Measurements from ENCODE around the gene CNGA3.

The CNGA3 gene

DNA sequence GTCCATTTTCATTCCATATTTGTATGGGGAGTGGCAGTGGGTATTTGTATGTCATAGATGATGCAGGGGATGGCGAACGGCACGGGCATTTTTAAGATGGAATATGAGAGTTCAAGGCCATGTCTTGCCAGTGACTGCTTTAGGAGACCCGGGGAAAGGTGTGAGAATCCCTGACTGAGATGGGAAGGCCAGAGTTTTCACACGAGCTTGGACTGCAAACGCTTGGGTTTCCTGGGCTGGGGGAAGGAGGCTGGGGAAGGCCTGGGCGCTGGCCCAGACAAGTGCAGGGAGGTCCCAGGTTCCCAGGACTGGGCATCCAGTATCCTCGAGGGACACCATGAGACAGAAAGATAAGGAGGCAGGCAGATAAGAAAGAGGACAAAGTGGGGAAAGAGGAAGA, 35.2 kb downstream of the CNGA3 start:
- Histone ChIP-seq H3K27ac (ENCODE audit: extremely low read depth, low read depth, low read length) (no peak overlapping the region), H3K36me3 (ENCODE audit: control insufficient read depth in 2 of 2, insufficient read depth in 1 of 2, low read length in 2 of 2) (no peaks in the 10 kb centered on the region), H3K9me3 (ENCODE audit: control insufficient read depth, insufficient read depth, low read depth, low read length) (no peaks in the 10 kb centered on the region), H3K4me1 (ENCODE audit: control insufficient read depth, insufficient read depth, low read length) (no peaks in the 10 kb centered on the region), H3K4me3 (ENCODE audit: low read depth, low read length) (no peak overlapping the region)
- POLR2A ChIA-PET: no interaction called here
- CTCF ChIA-PET: interaction anchor here (1.2 to 1.5 kb wide), 2 partner anchors 574 to 681 kb away, joined by 5 to 7 read pairs; no protein-coding TSS in a partner anchor
- TF ChIP-seq ZNF660 (tag by site-specific recombination; IDR thresholded peaks at IDR 0.05) (no peak), ZFP3 (tag by site-specific recombination; IDR thresholded peaks at IDR 0.05; ENCODE audit: low read depth) (no peak), ZNF555 (tag by site-specific recombination; conservative IDR thresholded peaks at IDR 0.05) (no peak), ZNF23 (tag by site-specific recombination; IDR thresholded peaks at IDR 0.05; ENCODE audit: borderline replicate concordance) (no peak), ZNF37A (tag by site-specific recombination; IDR thresholded peaks at IDR 0.05) (no peak)

DNA sequence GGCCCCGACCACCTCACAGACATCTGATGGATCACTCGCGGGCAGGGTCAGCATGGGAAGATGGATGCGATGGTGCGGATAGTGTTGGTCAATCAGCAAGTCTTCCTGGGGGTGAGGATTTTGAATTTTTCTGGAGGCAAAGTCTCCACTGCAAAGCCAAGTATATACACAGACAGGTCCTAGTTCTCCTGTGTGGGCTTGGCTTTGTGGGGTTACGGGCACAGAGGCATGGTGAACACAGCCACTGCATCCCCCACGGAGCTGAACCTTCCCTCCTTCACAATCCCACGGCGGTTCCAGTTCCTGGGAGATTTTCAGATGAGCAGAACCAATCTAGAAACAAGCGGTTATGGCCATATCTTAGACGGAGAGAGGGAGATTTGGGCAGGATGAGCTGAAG, 35.8 kb downstream of the CNGA3 start:
- Histone ChIP-seq H3K4me3 (ENCODE audit: low read depth, low read length) (no peak overlapping the region), H3K27ac (ENCODE audit: extremely low read depth, low read depth, low read length) (no peak overlapping the region), H3K9me3 (ENCODE audit: control insufficient read depth, insufficient read depth, low read depth, low read length) (no peaks in the 10 kb centered on the region), H3K4me1 (ENCODE audit: control insufficient read depth, insufficient read depth, low read length) (no peaks in the 10 kb centered on the region), H3K36me3 (ENCODE audit: control insufficient read depth in 2 of 2, insufficient read depth in 1 of 2, low read length in 2 of 2) (no peaks in the 10 kb centered on the region)
- ChIA-PET POLR2A (no interaction called here), CTCF (interaction anchor here (1.2 to 1.5 kb wide), 2 partner anchors 575 to 682 kb away, joined by 5 to 7 read pairs; no protein-coding TSS in a partner anchor)
- TF ChIP-seq ZNF629 (tag by site-specific recombination; IDR thresholded peaks at IDR 0.05): no peak
- no peak for TF ChIP-seq ZNF701 (tag by site-specific recombination; IDR thresholded peaks at IDR 0.05)
- TF ChIP-seq, protein P1, sequence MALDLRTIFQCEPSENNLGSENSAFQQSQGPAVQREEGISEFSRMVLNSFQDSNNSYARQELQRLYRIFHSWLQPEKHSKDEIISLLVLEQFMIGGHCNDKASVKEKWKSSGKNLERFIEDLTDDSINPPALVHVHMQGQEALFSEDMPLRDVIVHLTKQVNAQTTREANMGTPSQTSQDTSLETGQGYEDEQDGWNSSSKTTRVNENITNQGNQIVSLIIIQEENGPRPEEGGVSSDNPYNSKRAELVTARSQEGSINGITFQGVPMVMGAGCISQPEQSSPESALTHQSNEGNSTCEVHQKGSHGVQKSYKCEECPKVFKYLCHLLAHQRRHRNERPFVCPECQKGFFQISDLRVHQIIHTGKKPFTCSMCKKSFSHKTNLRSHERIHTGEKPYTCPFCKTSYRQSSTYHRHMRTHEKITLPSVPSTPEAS (tag by site-specific recombination; IDR thresholded peaks at IDR 0.05): no peak
- no peak for TF ChIP-seq ZSCAN30 (tag by site-specific recombination; IDR thresholded peaks at IDR 0.05)
- TF ChIP-seq ZNF555 (tag by site-specific recombination; conservative IDR thresholded peaks at IDR 0.05): no peak
- TF ChIP-seq ZNF239 (tag by site-specific recombination; IDR thresholded peaks at IDR 0.05): no peak
- TF ChIP-seq ZNF302 (tag by site-specific recombination; IDR thresholded peaks at IDR 0.05; ENCODE audit: low read depth): no peak
- TF ChIP-seq, protein P2, sequence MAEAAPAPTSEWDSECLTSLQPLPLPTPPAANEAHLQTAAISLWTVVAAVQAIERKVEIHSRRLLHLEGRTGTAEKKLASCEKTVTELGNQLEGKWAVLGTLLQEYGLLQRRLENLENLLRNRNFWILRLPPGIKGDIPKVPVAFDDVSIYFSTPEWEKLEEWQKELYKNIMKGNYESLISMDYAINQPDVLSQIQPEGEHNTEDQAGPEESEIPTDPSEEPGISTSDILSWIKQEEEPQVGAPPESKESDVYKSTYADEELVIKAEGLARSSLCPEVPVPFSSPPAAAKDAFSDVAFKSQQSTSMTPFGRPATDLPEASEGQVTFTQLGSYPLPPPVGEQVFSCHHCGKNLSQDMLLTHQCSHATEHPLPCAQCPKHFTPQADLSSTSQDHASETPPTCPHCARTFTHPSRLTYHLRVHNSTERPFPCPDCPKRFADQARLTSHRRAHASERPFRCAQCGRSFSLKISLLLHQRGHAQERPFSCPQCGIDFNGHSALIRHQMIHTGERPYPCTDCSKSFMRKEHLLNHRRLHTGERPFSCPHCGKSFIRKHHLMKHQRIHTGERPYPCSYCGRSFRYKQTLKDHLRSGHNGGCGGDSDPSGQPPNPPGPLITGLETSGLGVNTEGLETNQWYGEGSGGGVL (tag by site-specific recombination; IDR thresholded peaks at IDR 0.05): no peak
- TF ChIP-seq KLF10 (tag by site-specific recombination; IDR thresholded peaks at IDR 0.05): no peak
- no peak for TF ChIP-seq OSR2 (tag by site-specific recombination; IDR thresholded peaks at IDR 0.05)
- TF ChIP-seq, protein P3, sequence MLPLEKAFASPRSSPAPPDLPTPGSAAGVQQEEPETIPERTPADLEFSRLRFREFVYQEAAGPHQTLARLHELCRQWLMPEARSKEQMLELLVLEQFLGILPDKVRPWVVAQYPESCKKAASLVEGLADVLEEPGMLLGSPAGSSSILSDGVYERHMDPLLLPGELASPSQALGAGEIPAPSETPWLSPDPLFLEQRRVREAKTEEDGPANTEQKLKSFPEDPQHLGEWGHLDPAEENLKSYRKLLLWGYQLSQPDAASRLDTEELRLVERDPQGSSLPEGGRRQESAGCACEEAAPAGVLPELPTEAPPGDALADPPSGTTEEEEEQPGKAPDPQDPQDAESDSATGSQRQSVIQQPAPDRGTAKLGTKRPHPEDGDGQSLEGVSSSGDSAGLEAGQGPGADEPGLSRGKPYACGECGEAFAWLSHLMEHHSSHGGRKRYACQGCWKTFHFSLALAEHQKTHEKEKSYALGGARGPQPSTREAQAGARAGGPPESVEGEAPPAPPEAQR (tag by site-specific recombination; IDR thresholded peaks at IDR 0.05): no peak
- TF ChIP-seq ZBTB21 (tag by site-specific recombination; IDR thresholded peaks at IDR 0.05): no peak
- TF ChIP-seq IKZF3 (tag by site-specific recombination; IDR thresholded peaks at IDR 0.05): no peak

DNA sequence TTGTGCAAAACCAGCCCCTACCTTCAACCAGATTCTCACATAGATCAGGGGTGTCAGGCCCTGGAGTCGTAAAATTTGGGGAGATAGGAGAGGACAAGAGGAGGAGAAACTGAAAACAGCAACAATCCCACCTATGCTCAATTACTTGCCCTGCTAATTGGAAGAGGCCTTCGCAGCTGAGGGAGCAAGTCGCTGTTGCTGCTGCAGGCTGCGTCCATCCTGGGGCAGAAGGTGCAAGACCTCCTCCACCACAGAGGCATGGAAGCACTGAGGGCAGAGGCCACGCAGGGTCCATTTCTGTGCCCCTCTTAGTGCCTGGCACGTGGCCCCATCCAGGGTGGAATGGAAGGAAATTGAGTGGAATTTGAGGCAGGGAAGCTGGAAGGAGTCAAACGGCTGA, 36.5 kb downstream of the CNGA3 start:
- CTCF ChIA-PET: interaction anchor here (1.5 to 4.8 kb wide), 3 partner anchors 576 to 683 kb away, joined by 7 to 46 read pairs (median 36); no protein-coding TSS in a partner anchor
- Histone ChIP-seq H3K4me3 (ENCODE audit: low read depth, low read length) (no peak overlapping the region), H3K9me3 (ENCODE audit: control insufficient read depth, insufficient read depth, low read depth, low read length) (no peaks in the 10 kb centered on the region), H3K36me3 (ENCODE audit: control insufficient read depth in 2 of 2, insufficient read depth in 1 of 2, low read length in 2 of 2) (no peaks in the 10 kb centered on the region), H3K27ac (ENCODE audit: extremely low read depth, low read depth, low read length) (no peak overlapping the region), H3K4me1 (ENCODE audit: control insufficient read depth, insufficient read depth, low read length) (no peaks in the 10 kb centered on the region)
- POLR2A ChIA-PET: no interaction called here
- TF ChIP-seq, protein P4, sequence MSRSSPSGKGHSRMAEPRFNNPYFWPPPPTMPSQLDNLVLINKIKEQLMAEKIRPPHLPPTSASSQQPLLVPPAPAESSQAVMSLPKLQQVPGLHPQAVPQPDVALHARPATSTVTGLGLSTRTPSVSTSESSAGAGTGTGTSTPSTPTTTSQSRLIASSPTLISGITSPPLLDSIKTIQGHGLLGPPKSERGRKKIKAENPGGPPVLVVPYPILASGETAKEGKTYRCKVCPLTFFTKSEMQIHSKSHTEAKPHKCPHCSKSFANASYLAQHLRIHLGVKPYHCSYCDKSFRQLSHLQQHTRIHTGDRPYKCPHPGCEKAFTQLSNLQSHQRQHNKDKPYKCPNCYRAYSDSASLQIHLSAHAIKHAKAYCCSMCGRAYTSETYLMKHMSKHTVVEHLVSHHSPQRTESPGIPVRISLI (tag by site-specific recombination; IDR thresholded peaks at IDR 0.05): no peak
- TF ChIP-seq, protein P5, sequence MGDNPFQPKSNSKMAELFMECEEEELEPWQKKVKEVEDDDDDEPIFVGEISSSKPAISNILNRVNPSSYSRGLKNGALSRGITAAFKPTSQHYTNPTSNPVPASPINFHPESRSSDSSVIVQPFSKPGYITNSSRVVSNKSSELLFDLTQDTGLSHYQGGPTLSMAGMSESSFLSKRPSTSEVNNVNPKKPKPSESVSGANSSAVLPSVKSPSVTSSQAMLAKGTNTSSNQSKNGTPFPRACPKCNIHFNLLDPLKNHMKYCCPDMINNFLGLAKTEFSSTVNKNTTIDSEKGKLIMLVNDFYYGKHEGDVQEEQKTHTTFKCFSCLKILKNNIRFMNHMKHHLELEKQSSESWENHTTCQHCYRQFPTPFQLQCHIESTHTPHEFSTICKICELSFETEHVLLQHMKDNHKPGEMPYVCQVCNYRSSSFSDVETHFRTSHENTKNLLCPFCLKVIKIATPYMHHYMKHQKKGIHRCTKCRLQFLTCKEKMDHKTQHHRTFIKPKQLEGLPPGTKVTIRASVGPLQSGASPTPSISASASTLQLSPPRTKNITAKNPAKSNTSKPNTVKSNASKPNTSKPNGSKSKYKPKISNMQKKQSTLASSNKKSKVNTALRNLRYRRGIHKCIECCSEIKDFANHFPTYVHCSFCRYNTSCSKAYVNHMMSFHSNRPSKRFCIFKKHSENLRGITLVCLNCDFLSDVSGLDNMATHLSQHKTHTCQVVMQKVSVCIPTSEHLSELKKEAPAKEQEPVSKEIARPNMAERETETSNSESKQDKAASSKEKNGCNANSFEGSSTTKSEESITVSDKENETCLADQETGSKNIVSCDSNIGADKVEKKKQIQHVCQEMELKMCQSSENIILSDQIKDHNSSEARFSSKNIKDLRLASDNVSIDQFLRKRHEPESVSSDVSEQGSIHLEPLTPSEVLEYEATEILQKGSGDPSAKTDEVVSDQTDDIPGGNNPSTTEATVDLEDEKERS (tag by site-specific recombination; IDR thresholded peaks at IDR 0.05): no peak
- TF ChIP-seq SCRT2 (tag by site-specific recombination; IDR thresholded peaks at IDR 0.05) (no peak), BCL11A (tag by site-specific recombination; IDR thresholded peaks at IDR 0.05; ENCODE audit: low read depth) (no peak), ZNF341 (tag by site-specific recombination; IDR thresholded peaks at IDR 0.05; ENCODE audit: low read depth) (no peak)
